Fibroblast of gingiva (primary cell): ENCODE results near the gene FBXO33.

ENCODE experiments used
- DNase-seq: peaks from one replicate; pipeline ENCODE4 v3.0.0-alpha.2; 2011; ENCODE audit warnings: low read depth

FBXO33 gene, protein sequence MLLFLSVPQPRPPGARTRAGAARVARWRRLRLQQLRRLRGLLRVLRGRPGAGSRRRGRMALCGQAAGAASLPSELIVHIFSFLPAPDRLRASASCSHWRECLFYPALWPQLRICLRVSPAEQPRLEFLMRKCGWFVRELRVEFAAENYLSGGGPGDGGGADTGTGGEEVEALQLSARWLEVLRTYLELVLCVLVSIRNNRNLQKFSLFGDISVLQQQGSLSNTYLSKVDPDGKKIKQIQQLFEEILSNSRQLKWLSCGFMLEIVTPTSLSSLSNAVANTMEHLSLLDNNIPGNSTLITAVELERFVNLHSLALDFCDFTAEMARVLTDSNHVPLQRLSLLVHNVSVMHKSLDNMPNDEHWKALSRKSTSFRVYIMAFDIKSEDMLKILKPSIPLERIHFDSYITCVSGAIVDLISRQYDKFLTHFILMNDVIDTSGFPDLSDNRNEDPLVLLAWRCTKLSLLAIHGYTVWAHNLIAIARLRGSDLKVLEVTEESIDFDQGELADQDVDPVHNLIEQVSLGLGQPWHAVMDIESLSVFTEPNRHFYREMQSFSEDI

DNA sequence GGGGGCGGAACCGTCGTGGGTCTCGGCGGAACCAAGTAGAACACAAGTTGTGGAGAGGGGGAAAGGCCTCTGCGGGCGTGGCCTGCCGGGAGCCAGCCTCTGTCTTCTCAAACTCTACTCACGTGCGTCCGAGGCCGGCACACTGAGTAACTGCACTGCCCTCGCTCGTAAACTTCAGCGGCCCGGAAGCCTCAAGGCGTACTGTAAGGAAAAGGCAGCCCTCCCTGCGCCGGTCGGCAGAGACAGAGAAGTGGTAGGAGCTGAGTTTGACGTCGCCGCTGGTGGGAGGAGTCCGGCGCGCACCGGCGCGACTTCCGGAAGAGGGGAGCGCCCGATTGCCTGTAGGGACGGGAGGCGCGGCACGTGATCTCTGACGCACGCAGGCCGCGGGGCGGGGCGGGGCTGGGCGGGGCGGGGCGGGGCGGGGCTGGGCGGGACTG, at the start of gene FBXO33:
Gene FBXO33 (minus strand): TSS at position 255 of the 440 bp plus-strand sequence. CDS start 271 bp downstream, outside the sequence.
- DNase-seq: peak; percentile 98

DNA sequence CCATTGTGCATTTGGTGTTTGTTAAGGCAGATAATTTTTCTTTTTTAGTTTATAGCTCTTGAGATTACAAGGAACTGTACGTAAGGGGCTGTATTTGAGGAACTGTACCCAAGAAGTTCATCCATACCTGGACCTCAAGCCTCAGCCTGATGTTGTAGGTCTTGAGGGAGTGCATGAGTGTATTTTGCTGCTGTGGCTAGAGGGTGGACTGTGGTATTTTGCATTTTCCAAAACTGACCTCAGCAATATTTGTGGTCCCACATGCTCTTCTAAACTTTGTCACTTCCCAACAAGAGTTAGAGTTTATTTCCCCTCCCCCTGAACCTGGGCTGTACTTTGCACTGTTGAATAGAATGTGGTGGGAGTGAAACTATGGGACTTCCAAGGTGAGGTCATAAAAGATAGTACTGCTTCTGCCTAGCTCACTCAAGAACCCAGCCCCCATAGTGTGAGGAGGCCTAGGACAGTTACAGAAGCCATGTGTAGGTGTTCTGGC, 42.2 kb upstream of the FBXO33 start:
- no peak for DNase-seq

DNA sequence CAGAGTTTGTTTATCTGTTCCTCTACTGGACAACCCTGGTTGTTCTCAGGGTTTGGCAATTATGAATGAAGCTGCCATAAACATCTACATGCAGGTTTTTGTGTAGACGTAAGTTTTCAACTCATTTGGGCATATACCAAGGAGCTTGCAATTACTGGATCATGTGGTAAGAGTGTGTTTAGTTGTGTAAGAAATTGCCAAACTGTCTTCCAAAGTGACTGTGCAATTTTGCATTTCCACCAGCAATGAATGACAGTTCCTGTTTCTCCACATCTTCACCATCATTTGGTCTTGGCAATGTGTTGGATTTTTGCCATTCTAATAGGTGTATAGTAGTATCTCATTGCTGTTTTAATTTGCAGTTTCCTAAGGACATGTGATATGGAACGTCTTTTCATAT, 39.8 kb upstream of the FBXO33 start:
- DNase-seq: no peak

DNA sequence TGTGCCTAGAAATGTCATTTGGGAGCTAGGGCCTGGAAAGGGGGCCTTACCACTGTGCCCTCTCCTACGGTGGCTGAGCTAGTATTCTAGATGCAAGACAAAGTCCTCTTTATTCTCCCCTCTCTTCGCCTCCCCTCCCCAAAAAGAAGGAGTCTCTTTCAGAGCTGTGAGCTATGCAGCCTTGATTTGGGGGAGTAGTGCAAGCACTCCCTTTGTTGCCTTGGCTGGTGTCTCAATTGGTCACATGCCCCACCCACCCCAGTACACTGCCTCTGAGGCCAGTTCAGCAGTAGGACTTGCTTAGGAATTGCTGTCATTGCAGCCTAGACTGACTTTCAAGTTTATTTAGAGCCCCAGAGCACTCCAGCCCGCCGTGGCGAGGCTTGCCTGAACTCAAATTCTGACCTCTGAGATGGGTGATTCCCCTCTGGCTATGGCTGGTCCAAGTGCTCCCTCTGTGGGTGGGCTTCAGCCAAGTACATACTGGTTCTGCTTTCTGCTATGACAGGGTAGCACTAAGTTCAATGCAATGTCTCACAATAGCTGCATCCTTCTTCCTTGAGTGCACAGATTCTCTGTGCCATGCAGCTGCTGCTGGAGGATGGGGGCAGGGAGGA, 37.0 kb upstream of the FBXO33 start:
- DNase-seq: no peak

DNA sequence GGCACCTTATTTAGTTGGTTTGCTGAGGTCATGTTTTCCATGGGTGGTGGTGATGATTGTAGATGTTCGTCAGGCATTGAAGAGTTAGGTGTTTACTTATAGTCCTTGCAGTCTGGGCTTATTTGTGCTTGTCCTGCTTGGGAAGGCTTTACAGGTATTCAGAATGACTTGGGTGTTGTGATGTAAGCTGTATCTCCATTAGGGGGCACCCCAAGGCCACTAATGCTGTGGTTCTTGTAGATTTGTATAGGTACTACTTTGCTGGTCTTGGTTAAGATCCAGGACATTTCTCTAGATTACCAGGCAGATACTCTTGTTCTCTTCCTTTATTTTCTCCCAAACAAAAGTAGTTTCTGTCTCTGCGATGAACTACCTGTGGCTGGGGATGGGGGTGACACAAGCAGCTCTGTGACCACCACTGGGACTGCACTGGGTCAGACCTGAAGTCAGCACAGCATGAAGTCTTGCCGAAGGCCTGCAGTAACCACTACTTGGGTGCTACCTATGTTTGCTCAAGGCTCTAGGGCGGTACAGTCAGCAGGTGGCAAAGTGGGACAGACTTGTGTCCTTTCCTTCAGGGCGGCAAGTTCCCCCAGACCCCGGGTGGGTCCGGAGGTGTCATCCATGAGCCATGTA, 35.8 kb upstream of the FBXO33 start:
- no peak for DNase-seq

DNA sequence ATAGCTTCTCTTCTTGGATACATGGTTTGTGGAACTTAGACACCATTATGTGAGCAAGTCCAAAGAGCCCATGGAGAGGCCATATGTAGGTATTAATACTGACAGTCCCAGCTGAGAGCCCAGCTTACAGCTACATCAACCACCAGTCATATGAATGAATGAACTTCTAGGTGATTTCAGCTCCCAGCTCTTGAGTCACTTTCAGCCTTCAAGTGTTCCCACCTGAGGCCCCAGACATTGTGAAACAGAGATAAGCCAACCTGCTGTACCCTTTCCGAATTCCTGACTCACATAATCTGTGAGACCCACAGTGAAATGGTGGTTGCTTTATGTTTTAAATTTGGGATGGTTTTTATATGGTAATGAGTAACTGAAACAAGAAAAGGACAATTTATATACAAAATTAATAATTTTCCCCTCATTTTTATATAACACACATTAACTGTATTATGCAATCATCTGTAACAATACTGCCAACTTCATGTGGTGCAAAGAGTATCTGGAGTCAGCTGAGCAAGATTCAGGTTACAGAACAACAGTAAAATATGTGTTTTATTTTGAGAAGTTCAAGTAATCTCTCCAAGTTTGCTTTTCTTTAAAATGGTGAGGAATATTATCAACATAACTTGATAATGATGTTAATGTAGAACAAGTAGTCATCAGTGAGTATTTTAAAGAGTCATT, 27.7 kb upstream of the FBXO33 start:
- DNase-seq: no peak

DNA sequence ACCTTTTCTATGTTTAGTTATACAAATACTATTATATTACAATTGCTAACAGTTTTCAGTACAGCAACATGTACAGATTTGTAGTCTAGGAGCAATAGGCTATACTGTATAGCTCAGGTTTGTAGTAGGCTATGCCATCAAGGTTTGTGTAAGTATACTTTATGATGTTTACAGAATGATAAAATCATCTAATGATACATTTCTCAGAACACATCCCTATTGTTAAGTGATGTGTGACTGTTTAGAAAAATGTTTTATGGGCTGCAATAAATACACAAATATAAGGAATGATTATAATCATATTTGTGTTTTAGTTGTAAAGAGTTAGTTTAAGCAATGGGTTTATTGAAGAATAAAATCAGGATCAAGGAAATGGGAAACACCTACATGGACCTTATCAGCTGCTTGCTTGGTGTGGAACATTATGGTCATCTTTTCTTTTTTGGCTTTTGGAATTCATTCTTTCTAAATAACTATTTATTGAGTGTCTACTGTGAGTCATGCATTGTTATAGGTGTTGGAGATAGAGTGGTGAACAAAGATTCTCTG, 24.5 kb upstream of the FBXO33 start:
- no peak for DNase-seq

DNA sequence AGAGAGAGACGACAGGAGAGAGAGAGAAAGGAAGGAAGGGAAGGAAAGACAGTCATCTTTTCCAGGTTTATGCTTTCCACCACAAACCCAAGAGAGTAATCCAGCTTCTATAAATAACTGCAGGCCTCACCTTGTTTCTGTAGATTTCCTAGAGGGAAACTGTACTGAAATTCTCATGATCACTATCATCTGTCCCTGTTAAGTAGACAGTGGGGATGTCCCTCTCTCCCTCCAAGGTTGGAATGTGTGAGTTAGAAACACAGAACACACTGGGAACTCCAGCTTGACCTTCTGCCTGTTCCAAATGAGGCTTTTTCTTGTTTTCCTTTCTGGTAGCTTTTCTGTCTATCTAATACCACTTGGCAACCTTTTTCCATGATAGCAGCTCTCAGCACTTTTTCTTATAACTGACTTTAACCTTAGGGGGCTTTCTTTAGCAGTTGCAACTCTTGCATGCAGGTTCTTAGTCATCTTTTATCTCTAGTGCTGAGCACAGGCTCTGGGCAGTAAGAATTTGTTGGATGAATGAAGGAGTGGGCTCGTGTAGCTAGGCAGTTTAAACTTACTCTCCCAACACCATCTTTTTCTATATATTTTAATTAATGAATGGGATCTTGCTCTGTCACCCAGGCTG, 22.8 kb upstream of the FBXO33 start:
- no peak for DNase-seq

DNA sequence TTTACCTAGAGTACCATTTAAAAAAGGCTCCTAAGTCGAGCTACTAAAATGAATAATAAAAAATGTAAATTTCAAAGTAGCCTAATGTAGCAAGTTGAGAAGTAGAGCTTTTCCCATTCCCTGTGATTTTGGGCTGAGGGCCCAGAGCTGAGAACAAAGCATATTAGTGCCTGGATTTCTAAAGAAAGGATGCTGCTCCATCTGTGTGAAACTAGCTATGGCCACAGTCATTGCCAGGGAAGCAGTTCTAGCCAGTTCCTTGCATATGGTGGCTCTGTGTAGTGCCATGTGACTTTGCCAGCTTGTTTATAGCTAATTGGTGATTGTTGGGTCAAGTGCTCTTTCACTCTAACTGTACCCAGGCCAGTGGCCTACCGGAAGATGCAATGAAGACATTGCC, 20.4 kb upstream of the FBXO33 start:
- DNase-seq: no peak

DNA sequence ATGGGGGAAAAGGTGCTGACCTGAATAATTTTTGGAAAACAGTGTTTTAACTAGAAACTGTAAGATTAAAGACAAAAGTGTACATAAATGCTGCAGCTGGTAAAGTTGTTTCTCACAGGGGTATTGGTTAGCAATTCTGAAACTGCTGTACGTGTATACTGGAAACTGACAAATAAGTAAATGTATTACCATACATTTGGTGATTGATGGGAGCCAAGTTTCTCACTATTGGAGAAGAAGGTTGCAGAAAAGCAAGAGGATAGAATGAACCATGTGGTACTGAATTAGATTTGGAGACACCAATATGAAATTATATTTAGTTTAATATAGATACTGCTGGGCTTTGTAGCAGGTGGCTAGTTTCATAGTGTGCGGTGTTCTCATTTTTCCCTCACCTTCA, 19.6 kb upstream of the FBXO33 start:
- DNase-seq: no peak

DNA sequence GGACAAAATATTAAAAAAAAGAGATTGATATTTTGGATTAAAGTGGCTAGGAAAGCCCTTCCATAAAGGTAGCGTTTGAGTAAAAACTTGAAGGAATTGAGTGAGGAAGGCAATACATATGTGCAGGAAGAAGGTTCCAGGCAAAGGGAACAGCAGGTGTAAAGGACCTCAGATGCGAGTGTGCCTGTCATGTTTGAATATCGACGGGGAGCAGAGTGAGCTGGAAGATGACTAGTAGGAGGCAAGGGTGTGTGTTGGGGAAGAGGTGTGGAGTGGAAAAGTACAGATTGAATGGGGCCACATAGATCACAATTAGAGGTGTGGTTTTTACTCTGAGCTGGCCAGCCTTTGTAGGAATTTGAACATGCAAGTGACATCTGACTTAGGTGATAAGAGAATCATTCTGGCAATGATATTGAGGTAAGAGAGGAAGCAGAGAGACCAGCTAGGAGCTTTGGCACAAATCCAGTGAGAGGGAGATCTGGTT, 15.0 kb upstream of the FBXO33 start:
- DNase-seq: no peak

DNA sequence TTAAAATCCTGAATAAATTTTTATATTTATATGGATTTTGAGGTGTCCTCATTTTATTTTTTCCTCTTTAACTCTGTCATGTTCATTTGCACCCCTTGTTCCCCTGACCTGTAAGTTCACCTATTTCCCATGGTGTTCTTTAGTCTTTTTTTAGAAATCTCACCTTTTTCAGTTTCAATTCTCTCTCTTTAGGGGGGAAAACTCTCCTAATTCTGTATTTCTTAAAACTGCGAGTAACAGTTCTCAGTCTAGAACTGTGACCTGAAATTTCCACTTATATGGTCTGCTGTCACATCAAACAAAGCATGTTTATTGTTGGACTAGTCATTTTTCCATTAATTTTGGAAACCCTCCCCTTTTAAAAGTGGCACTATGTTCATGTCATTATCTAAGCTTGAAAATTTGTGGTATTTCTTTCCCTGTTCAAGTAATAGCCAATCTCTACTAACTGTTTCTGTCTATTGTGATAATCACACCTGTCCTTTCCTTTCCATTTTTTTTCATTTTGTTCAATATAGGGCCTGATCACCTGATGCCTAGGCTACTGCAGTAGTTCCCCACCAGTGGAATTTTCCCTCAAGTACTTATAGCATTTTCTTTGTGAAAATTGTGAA, 14.0 kb upstream of the FBXO33 start:
- DNase-seq: no peak

DNA sequence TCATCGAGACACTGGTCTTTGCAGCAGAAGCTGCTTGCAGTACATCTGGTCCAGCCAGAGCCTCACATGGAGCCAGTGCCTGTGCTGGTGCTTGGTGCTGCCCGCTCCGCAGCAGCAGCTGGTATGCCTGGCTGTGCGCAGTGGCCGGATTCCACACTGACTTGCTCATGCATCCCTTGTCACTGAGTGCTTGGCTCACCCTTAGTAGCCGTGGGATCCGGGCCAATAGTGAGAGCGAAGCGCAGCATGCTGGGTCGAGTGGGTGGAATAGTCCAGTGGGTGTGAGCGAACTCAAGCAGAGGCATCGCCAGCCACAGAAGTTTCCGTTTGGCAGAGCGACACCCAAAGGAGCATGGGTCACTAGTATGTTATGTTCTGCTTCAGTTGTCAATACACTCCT, 10.1 kb upstream of the FBXO33 start:
- DNase-seq: no peak

DNA sequence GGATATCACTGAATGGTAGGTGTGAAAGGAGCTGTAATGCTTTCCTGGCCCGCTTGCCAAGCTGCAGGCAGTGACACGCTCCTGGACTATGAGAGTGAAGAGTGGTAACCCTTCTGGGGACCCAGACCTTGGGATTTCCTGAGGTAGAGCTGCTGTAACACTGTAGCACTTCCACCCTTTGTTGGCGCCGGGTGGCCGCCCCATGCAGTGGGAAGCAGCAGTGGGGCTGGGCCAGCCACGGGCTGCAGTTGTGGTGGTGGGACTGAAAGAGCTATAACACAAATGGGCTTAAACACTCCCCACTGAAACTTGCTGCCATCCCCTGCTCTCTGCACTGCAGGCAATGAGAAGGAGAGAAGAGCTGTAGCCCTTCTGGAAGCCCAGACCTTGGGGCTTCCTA, 9.6 kb upstream of the FBXO33 start:
- no peak for DNase-seq

DNA sequence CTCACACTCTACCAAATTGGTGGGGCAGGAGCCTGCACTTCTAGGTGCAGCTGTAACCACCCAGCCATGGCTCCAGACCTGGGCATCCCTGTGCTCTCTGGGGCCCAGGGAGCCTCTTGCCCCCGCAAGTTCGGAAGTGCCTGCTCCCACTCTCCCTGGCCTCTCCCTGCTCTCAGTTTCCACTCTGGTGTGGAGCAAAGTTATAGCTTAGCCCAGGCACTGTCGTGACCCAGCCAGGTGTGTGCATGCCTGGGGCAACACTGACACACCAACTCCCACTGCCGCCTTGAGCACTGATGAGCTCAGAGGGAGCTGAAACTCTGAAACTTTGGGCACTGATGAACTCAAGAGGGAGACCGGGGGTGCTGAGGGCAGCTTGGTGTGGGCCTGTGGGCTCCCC, 8.7 kb upstream of the FBXO33 start:
- DNase-seq: no peak

DNA sequence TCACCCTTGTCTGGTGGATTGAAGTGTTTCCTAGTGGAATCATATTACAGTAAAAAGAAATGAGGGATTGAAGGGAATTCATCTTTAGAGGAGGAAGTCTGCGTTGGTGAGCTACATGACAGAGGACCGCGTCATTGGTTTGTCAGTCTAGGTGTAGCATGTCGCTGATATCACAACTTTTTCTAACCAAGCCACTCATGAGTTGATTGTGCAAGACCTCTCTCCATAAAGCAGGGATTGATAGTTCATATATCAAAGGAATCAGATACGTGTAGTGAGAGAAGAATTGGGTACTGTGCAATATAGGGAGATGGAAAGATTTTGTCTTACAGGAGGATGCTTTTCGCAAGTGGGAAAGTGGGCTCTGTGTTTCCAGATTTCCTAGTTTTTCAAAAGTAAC, 3.0 kb upstream of the FBXO33 start:
- no peak for DNase-seq

DNA sequence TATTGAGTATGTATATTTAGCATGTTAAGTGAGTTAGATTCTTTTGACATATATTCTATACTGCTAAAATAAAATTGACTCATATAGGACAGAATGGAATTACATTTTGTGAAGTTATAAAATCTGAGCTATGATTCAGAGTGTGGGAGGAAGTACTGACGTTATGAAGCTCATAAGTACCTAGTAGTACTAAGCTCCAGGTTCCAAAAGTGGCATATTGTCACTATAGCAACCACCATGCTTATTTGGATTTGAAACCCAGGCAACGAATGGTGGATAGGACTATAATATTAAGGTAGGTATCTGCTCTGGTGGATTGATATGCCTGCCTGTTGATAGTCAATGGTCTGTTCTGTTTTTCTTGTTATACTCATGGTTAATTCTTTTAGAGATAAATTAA, 2.2 kb upstream of the FBXO33 start:
- DNase-seq: no peak

DNA sequence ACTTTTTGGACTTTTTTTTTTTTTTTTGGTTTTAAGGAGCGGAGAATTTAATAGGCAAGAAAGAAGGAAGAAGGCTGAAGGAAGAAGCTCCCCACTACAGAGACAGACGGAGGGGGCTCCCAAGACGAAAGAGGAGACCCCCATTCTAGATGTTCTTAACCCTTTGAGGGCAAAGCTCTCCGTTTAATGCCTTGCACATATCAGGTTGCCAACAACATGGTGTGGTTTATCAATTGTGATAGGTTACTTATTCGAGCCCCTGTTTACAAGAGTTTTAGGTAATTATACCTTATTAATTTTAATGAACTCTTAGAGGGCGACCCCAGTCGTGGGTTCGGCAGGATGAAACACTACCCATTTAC, 1.2 kb upstream of the FBXO33 start:
- DNase-seq: no peak

DNA sequence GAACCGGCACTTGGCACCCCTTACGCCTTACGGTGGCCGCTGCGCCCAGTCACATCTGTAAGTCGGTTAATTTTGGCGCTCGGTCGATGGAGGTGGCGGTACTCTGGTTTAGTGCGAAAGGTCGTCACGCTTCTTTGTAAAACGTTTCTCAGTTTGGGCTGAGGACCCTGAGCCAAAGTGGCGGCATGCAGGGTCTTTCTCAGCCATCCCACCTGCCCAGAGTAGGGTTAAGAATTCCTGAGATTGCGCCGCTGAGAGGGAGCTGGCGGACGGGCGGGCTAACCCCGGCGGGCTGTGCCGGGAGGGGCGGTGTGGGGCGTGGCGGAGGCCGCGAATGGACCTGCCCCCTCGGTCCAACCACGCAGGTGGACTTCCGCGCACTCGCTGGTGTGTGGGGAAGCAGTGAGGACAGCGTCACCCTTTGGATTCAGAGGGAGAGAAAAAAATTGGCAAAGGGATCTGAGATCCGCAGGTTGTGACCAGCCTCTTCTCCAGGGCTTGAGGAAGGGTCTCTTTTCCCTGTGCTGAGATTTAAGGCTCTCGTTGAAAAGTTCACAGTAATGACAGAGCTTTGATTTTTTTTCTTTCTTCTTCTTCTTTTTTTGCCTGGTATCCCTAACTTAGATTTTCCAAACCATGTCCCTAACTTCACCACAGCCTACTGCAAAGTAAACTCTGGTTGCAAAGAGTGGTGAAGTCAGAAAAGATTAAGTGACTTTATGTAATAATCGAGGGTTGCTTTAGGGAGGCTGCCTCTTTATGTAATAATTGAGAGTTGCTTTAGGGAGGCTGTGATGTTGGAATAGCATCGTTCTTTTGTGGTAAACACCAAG, 602 bp upstream of the FBXO33 start:
- DNase-seq: peak; percentile 67
